HepG2 (cell line): Measurements from ENCODE around the gene HSD11B1L. TPM values are rescaled to one million over a fixed set of nuclear protein-coding genes. Genes with fewer than 3 reads are reported as not detected.

ENCODE experiments used
- AGO2 ChIP-seq: fragments of 200-400 bp; formaldehyde crosslinking; optimal IDR thresholded peaks from 2 replicates; pipeline ENCODE3; 2017; ENCODE audit warnings: mild to moderate bottlenecking, low read depth, low read length, moderate library complexity
- ATF7-NPFF ChIP-seq: sonication (generic); formaldehyde crosslinking; IDR thresholded peaks from 2 replicates; pipeline ENCODE4 v1.8.1; 2023; ENCODE audit warnings: mild to moderate bottlenecking, low read depth, missing genetic modification reagents, moderate library complexity
- NR2F2 ChIP-seq: IDR thresholded peaks from 2 replicates; pipeline ENCODE4 v1.6.1; 2012; ENCODE audit warnings: low read depth, inconsistent platforms, borderline replicate concordance
- POLR2A ChIP-seq, 2 experiments: IDR thresholded peaks; 2 replicates each; pipeline ENCODE4 v1.6.1; 2011; ENCODE audit warnings: low read depth in 2 of 2, low read length in 2 of 2, mild to moderate bottlenecking in 1 of 2, moderate library complexity in 1 of 2; ENCODE audit not compliant: insufficient read depth in 1 of 2
- SYNCRIP ChIP-seq: fragments of 200-400 bp; formaldehyde crosslinking; IDR thresholded peaks from 2 replicates; pipeline ENCODE4 v1.6.1; 2018; ENCODE audit warnings: mild to moderate bottlenecking, low read depth, low read length; ENCODE audit not compliant: insufficient read depth
- YY1 ChIP-seq: IDR thresholded peaks from 2 replicates; pipeline ENCODE4 v1.6.1; 2011; ENCODE audit warnings: low read length, low read depth, moderate library complexity, mild to moderate bottlenecking; ENCODE audit not compliant: insufficient read depth, insufficient replicate concordance
- ZFX ChIP-seq: sonication (generic); formaldehyde crosslinking; IDR thresholded peaks from 2 replicates; pipeline ENCODE4 v1.4.0; 2020; ENCODE audit warnings: mild to moderate bottlenecking, low read depth, missing genetic modification reagents, moderate library complexity
- ZMAT3 ChIP-seq: sonication (generic); formaldehyde crosslinking; conservative IDR thresholded peaks from 2 replicates; pipeline ENCODE4 v1.7.0; 2021; ENCODE audit warnings: missing genetic modification reagents
- ZNF343 ChIP-seq: sonication (generic); formaldehyde crosslinking; IDR thresholded peaks from 2 replicates; pipeline ENCODE4 v1.4.0; 2020; ENCODE audit warnings: mild to moderate bottlenecking, missing genetic modification reagents
- ZNF720 ChIP-seq: sonication (generic); formaldehyde crosslinking; IDR thresholded peaks from 2 replicates; pipeline ENCODE4 v1.4.0; 2020; ENCODE audit warnings: missing genetic modification reagents
- ZNF788 ChIP-seq: sonication (generic); formaldehyde crosslinking; IDR thresholded peaks from 2 replicates; pipeline ENCODE4 v1.5.0; 2020; ENCODE audit warnings: mild to moderate bottlenecking, missing genetic modification reagents, borderline replicate concordance
- ZSCAN31 ChIP-seq: sonication (generic); formaldehyde crosslinking; IDR thresholded peaks from 2 replicates; pipeline ENCODE4 v1.5.0; 2020; ENCODE audit warnings: low read depth, mild to moderate bottlenecking, missing genetic modification reagents
- polyA plus RNA-seq, 8 experiments: library from polyadenylated mRNA; depleted of rRNA in 3 of 8; stranded (reverse) in 7 of 8; unstranded in 1 of 8; fragments of >200 nt; fragmentation: Illumina TruSeq in 4 of 8; extraction: Trizol in 4 of 8; gene quantifications; 2 replicates each; pipeline versions ENCODE4 v1.2.1 to v1.2.3, GENCODE V29; 2011 to 2016; ENCODE audit warnings: low read depth in 4 of 8, missing spikeins in 1 of 8, mixed read lengths in 1 of 8; ENCODE audit not compliant: insufficient read depth in 1 of 8
- total RNA-seq, 5 experiments: library from RNA; depleted of rRNA; stranded (reverse); fragments of >200 nt; fragmentation: Illumina TruSeq; extraction: Trizol; gene quantifications; 2 replicates each; pipeline ENCODE4 v1.2.3, GENCODE V29; 2016; ENCODE audit warnings: low read depth in 1 of 5
- TF ChIP-seq, protein P1 (sequence below): sonication (generic); formaldehyde crosslinking; IDR thresholded peaks from 2 replicates; pipeline ENCODE4 v1.8.0; 2022; ENCODE audit warnings: low read depth, missing genetic modification reagents
- TF ChIP-seq, protein P2 (sequence below): sonication (generic); formaldehyde crosslinking; IDR thresholded peaks from 2 replicates; pipeline ENCODE4 v1.4.0; 2020; ENCODE audit warnings: missing genetic modification reagents, borderline replicate concordance
- TF ChIP-seq, protein P3 (sequence below): sonication (generic); formaldehyde crosslinking; IDR thresholded peaks from 2 replicates; pipeline ENCODE4 v1.4.0; 2020; ENCODE audit warnings: mild to moderate bottlenecking, missing genetic modification reagents
- TF ChIP-seq, protein P4 (sequence below): sonication (generic); formaldehyde crosslinking; IDR thresholded peaks from 2 replicates; pipeline ENCODE4 v1.5.1; 2020; ENCODE audit warnings: mild to moderate bottlenecking, missing genetic modification reagents, moderate library complexity

HSD11B1L gene
- total and polyA plus RNA-seq, 2 of the 13 experiments (the other 11 are each of a cell fraction or from before 2014, with no cell fraction given), result 2.8 to 3.9 TPM

DNA sequence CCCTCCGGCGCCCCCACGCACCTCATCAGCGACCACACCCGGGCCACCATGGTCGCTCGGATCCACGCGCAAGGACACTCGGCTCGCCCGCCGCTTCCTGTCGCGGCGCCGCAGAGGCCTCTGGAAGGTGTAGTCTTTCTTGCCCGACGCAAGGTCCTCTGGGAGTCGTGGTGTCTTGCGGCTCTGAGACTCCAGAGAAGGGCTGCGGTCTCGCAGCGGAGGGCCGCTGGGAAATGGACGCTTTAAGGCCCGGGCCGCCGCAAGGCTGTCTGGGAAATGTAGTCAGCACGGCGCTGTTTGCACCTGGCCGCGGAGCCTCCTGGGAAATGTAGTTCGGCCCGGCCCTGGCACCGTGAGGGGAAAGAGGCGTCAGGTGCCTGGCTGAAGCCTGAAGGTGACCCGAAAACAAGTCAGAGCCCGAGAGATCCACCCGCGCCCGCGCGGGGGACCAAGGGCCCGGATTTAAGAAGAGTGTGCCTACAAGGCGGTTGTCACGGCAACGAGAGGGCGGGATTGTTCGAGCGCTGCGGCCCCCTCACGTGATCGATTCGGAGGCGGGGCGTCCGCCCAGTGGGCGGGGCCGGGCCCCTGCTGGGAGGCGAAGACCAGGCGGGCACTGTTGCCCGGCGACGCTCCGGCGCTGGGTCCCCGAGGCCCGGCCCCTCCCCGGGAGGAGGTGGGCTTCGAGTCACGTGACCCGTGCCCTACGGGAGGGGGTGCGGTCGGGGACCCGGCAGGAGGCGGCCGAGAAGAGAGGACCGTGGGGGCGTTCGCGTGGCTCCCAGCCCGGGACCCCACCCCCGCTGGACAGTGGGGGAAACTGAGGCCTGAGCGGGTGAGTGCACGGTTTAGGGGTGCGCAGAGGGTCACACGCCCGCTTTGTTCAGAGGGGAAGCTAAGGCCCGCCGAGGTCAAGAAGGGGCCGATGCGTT lies at the start of gene HSD11B1L, which contains the start of gene MICOS13 (continued):
- TF ChIP-seq, protein P1, sequence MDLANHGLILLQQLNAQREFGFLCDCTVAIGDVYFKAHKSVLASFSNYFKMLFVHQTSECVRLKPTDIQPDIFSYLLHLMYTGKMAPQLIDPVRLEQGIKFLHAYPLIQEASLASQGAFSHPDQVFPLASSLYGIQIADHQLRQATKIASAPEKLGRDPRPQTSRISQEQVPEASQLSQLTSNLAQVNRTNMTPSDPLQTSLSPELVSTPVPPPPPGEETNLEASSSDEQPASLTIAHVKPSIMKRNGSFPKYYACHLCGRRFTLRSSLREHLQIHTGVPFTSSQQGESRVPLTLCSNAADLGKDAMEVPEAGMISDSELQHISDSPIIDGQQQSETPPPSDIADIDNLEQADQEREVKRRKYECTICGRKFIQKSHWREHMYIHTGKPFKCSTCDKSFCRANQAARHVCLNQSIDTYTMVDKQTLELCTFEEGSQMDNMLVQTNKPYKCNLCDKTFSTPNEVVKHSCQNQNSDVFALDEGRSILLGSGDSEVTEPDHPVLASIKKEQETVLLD (CRISPR knock-in tag), result no peak
- peak; percentile 57; the same call in 1 of the 2 replicates for TF ChIP-seq ZNF788 (CRISPR knock-in tag)
- peak; percentile 89 for TF ChIP-seq YY1
- TF ChIP-seq ZNF720, result no peak
- no peak for TF ChIP-seq ZSCAN31 (CRISPR knock-in tag)
- peak; percentile 93 for TF ChIP-seq ZFX (CRISPR knock-in tag)
- TF ChIP-seq SYNCRIP, result no peak
- TF ChIP-seq, protein P2, sequence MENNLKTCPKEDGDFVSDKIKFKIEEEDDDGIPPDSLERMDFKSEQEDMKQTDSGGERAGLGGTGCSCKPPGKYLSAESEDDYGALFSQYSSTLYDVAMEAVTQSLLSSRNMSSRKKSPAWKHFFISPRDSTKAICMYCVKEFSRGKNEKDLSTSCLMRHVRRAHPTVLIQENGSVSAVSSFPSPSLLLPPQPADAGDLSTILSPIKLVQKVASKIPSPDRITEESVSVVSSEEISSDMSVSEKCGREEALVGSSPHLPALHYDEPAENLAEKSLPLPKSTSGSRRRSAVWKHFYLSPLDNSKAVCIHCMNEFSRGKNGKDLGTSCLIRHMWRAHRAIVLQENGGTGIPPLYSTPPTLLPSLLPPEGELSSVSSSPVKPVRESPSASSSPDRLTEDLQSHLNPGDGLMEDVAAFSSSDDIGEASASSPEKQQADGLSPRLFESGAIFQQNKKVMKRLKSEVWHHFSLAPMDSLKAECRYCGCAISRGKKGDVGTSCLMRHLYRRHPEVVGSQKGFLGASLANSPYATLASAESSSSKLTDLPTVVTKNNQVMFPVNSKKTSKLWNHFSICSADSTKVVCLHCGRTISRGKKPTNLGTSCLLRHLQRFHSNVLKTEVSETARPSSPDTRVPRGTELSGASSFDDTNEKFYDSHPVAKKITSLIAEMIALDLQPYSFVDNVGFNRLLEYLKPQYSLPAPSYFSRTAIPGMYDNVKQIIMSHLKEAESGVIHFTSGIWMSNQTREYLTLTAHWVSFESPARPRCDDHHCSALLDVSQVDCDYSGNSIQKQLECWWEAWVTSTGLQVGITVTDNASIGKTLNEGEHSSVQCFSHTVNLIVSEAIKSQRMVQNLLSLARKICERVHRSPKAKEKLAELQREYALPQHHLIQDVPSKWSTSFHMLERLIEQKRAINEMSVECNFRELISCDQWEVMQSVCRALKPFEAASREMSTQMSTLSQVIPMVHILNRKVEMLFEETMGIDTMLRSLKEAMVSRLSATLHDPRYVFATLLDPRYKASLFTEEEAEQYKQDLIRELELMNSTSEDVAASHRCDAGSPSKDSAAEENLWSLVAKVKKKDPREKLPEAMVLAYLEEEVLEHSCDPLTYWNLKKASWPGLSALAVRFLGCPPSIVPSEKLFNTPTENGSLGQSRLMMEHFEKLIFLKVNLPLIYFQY (CRISPR knock-in tag), result peak; percentile 58
- TF ChIP-seq, protein P3, sequence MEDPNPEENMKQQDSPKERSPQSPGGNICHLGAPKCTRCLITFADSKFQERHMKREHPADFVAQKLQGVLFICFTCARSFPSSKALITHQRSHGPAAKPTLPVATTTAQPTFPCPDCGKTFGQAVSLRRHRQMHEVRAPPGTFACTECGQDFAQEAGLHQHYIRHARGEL (CRISPR knock-in tag), result 0 out of 2 replicates have a peak, but pooled peaks have one; percentile 6
- TF ChIP-seq AGO2, result no peak
- no peak for TF ChIP-seq NR2F2
- TF ChIP-seq, protein P4, sequence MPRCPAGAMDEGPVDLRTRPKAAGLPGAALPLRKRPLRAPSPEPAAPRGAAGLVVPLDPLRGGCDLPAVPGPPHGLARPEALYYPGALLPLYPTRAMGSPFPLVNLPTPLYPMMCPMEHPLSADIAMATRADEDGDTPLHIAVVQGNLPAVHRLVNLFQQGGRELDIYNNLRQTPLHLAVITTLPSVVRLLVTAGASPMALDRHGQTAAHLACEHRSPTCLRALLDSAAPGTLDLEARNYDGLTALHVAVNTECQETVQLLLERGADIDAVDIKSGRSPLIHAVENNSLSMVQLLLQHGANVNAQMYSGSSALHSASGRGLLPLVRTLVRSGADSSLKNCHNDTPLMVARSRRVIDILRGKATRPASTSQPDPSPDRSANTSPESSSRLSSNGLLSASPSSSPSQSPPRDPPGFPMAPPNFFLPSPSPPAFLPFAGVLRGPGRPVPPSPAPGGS, result peak; percentile 48; the same call in 1 of the 2 replicates
- peak; percentile 57 to 79 for TF ChIP-seq POLR2A (IDR thresholded peaks at IDR 0.05; ENCODE audit: insufficient read depth in 1 of 2, low read depth in 2 of 2, low read length in 2 of 2)
- TF ChIP-seq ZNF343 (CRISPR knock-in tag), result no peak
- peak; percentile 23; the same call in 1 of the 2 replicates for TF ChIP-seq ATF7-NPFF (CRISPR knock-in tag)
- no peak for TF ChIP-seq ZMAT3 (CRISPR knock-in tag)
